Measurements from ENCODE around the gene P2RX7. TPM values are rescaled to one million over a fixed set of nuclear protein-coding genes. Genes with fewer than 3 reads are reported as not detected.

P2RX7 gene
- total and polyA plus RNA-seq, 2 donors (not counting 3 experiments of a cell fraction or from before 2014, with no cell fraction given) = 1.3 to 8.1 TPM

- Histone ChIP-seq H3K9ac (replicated peaks; ENCODE audit: extremely low read depth, insufficient read depth, low read length) (no peak overlapping the region), H3K36me3 (ENCODE audit: control insufficient read depth in 2 of 2, extremely low read depth in 1 of 2, insufficient read depth in 2 of 2, low read length in 2 of 2) (no peaks in the 10 kb centered on the region), H2AFZ (ENCODE audit: low read depth, low read length) (peak overlapping the region; percentile 33), H3K4me2 (ENCODE audit: insufficient read depth, low read length) (no peak overlapping the region), H3K9me3 (replicated peaks; ENCODE audit: control insufficient read depth, insufficient read depth, low read length) (no peaks in the 10 kb centered on the region), H3K27me3 (ENCODE audit: control insufficient read depth in 2 of 2, insufficient read depth in 2 of 2, low read length in 2 of 2) (no peaks in the 10 kb centered on the region), H4K20me1 (replicated peaks; ENCODE audit: control insufficient read depth, extremely low read depth, insufficient read depth, low read length) (no peaks in the 10 kb centered on the region), H3K9me1 (replicated peaks; ENCODE audit: control insufficient read depth, extremely low read depth, insufficient read depth, low read length) (no peaks in the 10 kb centered on the region), H3K4me1 (ENCODE audit: control insufficient read depth, extremely low read depth, insufficient read depth, low read length) (peaks cover 10% of the 10 kb centered on the region), H3K4me3 (replicated peaks in 1 of 3; ENCODE audit: insufficient read depth in 1 of 3, low read depth in 1 of 3, low read length in 3 of 3) (no peak overlapping the region), H3K27ac (ENCODE audit: insufficient read depth, low read depth, low read length) (no peak overlapping the region), H3K79me2 (ENCODE audit: control insufficient read depth, insufficient read depth, low read length) (no peaks in the 10 kb centered on the region)
- POLR2A ChIA-PET = no interaction called here
- FAIRE-seq (no peak), DNase-seq (ENCODE audit: low read depth, low spot score) (no peak)
- dilution Hi-C loops (cut with MboI; ENCODE audit: extremely low pct_ligation_motif_present, low sequenced_read_pairs) (no loop called here), intact Hi-C loops (cut with micrococcal nuclease) (no loop called here)
- TF ChIP-seq FOS (IDR thresholded peaks at IDR 0.05; ENCODE audit: borderline replicate concordance, insufficient read depth, low read length) (no peak), MAX (IDR thresholded peaks at IDR 0.05; ENCODE audit: insufficient read depth, insufficient read length) (no peak), GATA2 (IDR thresholded peaks at IDR 0.05; ENCODE audit: insufficient read depth, insufficient read length, low read depth, low read length) (no peak), POLR2A (IDR thresholded peaks at IDR 0.05; ENCODE audit: low read depth, low read length) (no peak), CTCF (IDR thresholded peaks at IDR 0.05; ENCODE audit: extremely low read depth in 1 of 2, insufficient read depth in 1 of 2, low read depth in 1 of 2, low read length in 2 of 2) (no peak), EZH2 (IDR thresholded peaks at IDR 0.05; ENCODE audit: borderline replicate concordance, low read depth, low read length, severe bottlenecking) (no peak), MYC (IDR thresholded peaks at IDR 0.05; ENCODE audit: low read depth, low read length) (no peak), POLR2AphosphoS5 (IDR thresholded peaks at IDR 0.05; ENCODE audit: insufficient read depth, low read depth, low read length) (no peak), JUN (IDR thresholded peaks at IDR 0.05; ENCODE audit: borderline replicate concordance, insufficient read depth, insufficient read length, low read depth) (no peak)
- no TSS peak for BruUV-seq (replicated peaks)
- CTCF ChIA-PET = no interaction called here
Observed at GRCh38 chr12:121144416-121144914, 11.8 kb downstream of the P2RX7 start.

Data from endothelial cell of umbilical vein (primary cell).